Stimulated activated CD8-positive, alpha-beta memory T cell treated with anti-CD3 and anti-CD28 coated beads, Interleukin-12 subunit alpha, Interleukin-12 subunit beta, amount 100 ng/mL, for 24 hours (primary cell): ENCODE data around the gene ZNF544.
"Not testable (repeated sequence)": the region's sequence is repeated elsewhere in the genome, so short reads cannot be mapped to it uniquely, and the experiment has no call there.

ENCODE experiments used
- DNase-seq: peaks from one replicate; pipeline ENCODE4 v3.0.0-alpha.2; 2020; ENCODE audit errors: extremely low read depth

The ZNF544 gene

GRCh38 chr19:58305065-58305931 lies 76.6 kb downstream of the ZNF544 start, which contains the start of gene ERVK3-1:
TSS of gene ERVK3-1 (plus strand) at chr19:58305377. CDS start at chr19:58312169, 6,792 bp downstream.
- DNase-seq = peak; percentile 85

- DNase-seq = no peak
Measured at GRCh38 chr19:58305932-58306323, 77.2 kb downstream of the ZNF544 start.

GRCh38 chr19:58307736-58308135 lies 79.0 kb downstream of the ZNF544 start:
- DNase-seq = no peak

GRCh38 chr19:58310685-58311084 lies 82.0 kb downstream of the ZNF544 start:
- not testable (repeated sequence) for DNase-seq

- no peak for DNase-seq
Measured at GRCh38 chr19:58311345-58311865, 82.7 kb downstream of the ZNF544 start.
